Measurements from ENCODE around the gene SYNJ2.

SYNJ2 gene

DNA sequence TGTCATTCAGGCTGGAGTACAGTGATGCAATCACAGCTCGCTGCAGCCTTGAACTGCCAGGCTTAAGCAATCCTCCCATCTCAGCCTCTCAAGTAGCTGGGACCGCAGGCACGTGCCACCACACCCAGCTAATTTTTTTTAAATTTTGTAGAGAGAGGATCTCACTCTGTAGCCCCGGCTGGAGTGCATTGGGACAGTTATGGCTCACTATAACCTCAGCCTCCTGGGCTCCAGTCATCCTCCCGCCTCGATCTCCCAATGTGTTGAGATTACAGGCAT is 99.9 kb downstream of the SYNJ2 start:
- no peak for DNase-seq (ENCODE audit: low read depth)

DNA sequence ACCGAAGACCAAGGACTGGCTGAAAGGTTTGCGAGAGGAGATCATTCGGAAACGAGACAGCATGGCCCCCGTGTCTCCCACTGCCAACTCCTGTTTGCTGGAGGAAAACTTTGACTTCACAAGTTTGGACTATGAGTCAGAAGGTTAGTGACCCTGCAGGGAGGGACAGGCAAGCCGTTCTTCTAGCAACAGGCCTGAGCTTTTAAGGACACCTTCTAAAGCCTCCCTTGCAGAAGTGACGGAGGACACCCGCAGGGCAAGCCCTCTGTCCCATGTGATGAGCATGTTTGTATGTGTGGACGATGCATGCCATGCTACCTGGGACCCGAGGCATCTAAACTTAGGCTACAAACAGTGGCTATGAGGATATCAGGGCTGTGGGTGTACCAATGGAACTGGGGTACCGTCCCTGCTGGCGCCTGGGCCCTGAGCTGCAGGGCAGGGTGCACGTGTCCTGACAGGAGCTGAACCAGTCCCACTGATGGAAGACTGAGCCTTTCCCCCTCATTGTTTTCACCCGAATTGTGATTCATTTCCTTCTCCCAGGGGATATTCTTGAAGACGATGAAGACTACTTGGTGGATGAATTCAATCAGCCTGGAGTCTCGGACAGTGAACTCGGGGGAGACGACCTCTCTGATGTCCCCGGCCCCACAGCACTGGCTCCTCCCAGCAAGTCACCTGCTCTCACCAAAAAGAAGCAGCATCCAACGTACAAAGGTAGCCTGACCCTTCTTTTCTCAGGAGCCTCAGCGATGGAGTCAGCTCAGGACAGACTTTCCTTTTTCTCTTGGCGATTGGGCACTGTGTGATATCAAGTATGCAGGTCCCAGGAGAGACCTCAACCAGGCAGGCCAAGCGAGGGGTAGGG is 102.0 kb downstream of the SYNJ2 start:
- no peak for DNase-seq (ENCODE audit: low read depth)

DNA sequence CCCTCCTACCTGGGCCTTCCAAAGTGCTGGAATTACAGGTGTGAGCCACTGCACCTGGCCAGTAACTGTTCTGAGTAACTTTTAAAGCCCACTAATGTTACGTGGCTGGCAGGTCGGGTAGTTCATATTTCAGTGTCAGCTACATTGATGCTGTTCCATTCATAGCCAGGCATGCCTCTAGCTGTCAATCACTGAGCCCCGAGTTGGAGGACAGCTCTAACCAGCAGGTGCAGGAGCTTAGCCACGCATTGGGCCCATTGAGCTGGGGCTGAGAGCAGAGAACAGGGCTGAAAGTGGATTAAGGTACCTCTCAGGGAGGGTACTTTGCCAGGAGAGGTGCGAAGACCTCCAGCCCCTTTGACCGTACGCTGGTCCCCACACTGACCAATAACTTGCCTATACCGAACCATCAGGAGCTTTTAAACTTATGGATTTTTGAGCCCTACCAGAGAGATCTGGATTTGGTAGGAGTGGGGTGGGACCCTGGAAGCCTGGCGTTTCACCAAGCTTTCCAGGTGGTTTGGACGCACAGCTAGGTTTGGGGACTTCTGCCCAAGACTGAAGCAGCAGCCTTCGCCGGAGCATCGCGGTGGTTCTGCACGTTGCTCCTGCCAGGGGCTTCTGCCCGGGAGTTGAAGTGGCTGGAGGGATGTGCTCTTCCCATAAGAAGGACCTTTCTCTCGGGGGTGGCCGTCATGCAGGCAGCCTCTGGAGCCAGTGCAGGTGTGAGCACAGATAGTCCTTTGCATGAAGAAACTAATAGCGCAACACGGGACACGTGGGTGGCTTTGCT is 103.8 kb downstream of the SYNJ2 start:
- DNase-seq (ENCODE audit: low read depth) = no peak

DNA sequence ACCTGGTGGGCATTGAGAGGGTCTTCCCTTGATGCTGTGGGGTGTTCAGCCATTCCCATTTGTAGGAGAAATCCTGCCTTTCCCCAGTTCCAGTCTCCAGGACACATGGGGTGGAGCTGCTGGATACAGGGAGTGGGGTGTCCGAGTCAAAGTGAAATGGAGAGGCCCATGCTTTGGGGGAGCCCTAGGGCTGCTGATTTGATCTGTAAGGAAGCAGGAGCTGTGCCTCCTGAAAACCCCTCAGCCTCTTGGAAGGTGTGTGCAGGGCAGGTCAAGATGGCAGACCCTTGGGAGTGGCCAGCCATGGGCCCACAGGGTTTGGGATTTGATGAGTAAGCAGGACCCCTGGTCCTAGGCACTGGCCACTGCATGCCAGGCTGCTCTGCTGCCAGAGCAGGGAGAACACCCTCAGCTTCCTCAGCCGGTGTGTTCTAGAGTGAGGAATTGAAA is 104.4 kb downstream of the SYNJ2 start:
- no peak for DNase-seq (ENCODE audit: low read depth)

DNA sequence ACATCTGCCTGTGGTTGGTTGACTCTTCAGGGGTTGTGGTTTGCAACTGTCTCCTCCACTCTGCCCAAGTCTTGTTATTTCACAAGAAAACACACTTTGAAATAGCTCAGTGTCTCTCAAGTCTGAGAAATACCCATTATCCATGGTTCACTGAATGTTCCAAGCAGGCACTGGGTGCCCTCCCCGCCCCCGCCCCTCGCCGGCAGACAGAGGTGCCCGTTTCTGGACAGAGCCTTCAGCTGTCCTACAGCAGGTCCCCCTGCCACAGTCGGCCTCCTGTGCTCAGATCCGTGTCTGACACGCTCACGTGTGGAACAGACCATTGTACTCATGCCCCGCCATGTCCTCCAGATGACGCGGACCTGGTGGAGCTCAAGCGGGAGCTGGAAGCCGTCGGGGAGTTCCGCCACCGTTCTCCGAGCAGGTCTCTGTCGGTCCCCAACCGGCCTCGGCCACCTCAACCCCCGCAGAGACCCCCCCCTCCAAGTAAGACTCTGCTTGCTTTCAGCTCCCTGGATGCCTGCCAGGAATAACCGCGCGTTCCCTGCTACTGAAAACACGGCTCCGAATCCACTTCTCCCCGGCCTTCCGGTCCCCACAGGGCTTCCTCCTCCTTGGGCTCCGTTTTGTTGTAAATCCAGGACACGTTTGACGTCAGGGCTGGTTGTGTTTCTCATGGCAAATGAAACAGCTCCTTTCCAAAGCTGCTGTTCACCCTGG is 105.0 kb downstream of the SYNJ2 start:
- DNase-seq (ENCODE audit: low read depth) = no peak

DNA sequence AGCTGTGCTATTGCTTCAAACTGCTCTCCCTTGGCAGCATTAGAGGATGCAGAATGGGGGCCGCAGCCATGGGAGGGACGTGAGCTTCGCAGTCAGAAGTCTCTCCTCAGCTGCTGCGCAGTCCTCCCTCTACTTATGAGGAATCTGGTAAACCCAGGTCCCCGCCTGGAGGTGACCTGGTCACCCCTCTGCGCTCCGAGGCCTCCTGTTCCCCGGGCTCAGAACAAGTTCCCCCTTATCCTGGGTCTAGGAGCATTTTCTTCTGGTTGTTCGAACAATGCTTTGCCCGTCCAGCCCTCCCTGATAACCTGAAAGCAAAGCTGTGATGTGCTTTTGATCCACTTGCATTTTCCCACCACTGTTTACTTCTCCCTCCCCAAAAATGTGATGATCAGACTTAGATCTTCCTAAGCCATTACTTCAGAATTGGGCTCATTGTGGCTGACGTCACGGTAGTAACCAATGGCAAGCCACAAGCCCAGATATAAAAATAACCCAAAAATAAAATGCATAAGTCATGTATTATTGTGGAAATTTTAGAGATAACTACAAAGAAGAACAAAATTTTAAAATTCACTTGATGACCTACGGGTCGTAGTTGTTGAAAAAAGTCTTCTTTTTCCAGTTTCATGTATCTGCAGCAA is 105.7 kb downstream of the SYNJ2 start:
- DNase-seq (ENCODE audit: low read depth) = no peak

DNA sequence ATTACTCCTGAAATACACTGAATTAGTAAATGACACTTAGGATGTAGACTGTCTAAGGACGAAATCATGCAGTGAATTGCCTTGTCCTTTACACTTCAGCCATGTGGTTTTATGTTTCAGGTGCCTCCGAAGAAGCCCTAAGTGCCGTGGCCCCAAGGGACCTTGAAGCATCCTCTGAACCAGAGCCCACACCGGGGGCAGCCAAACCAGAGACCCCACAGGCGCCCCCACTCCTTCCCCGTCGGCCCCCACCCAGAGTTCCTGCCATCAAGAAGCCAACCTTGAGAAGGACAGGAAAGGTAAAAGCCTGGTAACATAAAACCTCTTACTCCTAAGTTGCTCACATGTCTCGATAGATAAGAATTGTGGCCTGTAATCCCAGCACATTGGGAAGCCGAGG is 111.1 kb downstream of the SYNJ2 start:
- DNase-seq (ENCODE audit: low read depth) = no peak

DNA sequence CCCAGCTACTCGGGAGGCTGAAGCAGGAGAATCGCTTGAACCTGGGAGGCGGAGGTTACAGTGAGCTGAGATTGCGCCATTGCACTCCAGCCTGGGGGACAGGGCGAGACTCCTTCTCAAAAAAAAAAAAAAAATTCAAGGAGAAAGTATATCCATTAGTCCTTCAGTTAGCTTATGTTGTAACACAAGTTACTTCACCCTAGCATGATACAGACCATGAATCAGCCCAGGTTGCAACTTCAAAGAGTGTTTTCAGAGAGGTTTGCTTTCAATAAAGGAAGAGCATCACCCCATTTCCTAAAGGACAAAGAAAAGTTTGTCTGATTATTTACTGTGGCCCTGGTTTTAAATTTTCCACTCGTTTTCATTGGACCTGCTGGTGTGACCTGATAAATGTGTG is 113.4 kb downstream of the SYNJ2 start:
- no peak for DNase-seq (ENCODE audit: low read depth)

DNA sequence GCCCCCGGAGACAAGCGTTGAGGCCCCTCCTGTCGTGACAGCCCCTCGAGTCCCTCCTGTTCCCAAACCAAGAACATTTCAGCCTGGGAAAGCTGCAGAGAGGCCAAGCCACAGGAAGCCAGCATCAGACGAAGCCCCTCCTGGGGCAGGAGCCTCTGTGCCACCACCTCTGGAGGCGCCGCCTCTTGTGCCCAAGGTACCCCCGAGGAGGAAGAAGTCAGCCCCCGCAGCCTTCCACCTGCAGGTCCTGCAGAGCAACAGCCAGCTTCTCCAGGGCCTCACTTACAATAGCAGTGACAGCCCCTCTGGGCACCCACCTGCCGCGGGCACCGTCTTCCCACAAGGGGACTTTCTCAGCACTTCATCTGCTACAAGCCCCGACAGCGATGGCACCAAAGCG is 114.0 kb downstream of the SYNJ2 start:
- DNase-seq (ENCODE audit: low read depth) = no peak

DNA sequence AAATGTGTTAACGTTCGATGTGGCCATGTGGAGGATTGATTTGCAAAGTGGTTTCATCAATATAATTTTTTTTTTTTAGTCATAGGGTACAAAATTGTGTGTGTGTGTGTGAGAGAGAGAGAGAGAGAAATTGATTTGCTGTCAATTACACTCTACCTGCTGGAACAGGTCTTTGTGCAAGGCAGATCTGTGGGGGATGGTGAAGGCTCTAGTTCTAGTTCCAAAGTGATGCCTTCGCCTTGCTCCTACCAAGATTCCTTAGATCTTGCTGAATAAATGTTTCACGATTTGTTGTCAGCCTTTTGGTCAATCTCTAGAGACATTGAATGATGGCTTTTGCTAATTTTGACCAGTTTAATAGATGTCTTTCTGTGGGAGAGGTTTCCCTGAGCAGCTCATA is 121.6 kb downstream of the SYNJ2 start:
- DNase-seq (ENCODE audit: low read depth) = no peak

DNA sequence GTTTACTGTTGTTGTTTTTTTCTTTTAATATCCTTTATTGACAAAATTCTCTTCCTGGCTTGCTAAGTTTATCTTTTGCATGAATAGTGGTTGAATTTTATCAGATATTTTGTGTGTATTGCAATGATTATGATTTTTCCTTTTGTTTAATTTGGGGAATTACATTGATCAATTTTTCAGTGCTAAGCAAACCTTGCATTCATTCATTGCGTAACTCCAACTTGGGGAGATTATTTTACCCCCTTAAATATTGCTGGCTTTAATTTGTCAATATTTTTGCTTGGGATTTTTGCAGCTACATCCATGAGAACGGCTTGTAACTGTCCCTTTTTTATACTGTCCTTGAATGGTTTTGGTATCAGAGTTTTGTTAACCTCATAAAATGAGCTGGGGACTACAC is 123.0 kb downstream of the SYNJ2 start:
- no peak for DNase-seq (ENCODE audit: low read depth)

DNA sequence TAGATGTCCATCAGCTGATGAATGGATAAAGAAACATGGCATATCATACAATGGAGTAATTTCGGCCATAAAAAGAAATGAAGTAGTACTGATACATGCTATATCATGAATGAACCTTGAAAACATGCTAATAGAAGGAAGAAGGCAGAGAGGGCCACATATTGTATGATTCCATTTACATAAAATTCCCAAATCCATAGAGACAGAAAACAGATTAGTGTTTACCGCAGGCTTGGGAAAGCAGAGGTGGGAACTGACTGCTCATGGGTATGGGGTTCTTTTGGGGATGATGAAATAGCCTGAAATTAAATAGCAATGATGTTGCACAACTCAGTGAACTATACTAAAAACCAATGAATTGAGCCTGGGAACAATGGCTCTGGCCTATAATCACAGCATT is 128.1 kb downstream of the SYNJ2 start:
- DNase-seq (ENCODE audit: low read depth) = no peak

DNA sequence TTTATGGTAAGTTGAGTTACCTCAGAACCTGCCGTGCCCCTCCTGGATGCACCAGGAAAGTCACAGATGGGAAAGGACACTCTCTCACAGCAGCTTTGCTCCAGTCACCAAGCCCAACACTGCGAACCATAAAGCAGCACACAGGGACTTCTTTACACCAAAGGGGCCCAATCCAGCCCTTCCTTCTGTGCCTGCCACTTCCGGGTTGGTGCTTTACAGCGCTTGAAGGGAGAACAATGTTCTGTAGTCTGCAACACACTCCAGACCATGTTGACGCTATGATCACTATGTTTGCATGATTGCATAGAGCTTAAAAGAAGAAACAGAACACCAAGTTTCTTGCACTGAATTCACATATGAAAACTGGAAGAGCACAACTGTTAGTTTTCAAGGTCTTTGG is 129.3 kb downstream of the SYNJ2 start:
- no peak for DNase-seq (ENCODE audit: low read depth)

DNA sequence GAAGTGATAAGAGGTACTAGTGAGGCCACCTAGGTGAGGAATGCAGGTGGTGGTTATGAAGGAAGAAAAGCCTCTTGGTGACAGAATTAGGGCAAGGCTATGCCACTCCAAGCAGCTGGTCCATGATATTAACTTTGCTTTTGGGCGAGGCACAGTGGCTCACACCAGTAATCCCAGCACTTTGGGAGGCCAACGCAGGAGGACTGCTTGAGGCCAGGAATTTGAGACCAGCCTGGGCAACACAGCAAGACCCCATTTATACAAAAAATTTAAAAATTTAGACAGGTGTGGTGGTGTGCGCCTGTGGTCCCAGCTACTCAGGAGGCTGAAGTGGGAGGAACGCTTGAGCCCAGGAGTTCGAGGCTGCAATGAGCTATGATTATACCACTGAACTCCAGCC is 130.3 kb downstream of the SYNJ2 start:
- no peak for DNase-seq (ENCODE audit: low read depth)

DNA sequence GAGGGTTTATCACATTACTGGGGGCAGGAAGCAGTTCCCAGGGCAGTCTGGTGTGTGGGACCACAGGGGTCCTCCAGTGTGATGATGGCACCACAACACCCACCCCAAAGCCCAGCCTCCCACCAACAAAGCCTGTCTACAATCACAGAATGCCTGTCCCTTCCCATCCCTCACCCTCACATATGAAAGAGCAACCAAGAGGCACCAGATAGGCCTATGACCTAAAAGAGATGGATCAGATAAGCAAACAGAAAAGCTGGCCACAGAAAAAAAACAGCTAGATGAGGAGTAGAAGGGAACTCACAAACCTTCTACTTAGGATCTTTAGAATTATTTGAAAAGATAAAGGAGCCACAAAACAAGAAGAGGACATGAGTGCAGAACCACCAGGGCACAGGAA is 132.1 kb downstream of the SYNJ2 start:
- no peak for DNase-seq (ENCODE audit: low read depth)

DNA sequence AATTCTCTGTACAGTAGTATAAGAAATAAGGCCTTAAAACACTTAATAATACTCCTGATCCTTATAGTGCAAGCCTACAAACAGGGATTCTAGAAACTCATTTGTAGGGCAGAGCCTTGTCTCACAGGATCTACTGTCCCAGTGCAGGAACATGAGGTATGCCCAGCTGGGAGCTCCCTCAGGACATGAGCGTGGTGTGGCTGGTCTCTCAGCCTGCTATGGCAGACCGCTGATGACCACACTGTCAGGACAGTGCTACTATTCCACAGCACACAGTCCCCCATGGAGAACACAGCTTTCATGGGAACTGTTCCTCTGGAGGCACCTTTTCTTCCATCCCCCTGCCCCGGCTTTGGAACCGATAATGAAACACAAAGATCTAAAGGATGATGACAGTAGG is 133.4 kb downstream of the SYNJ2 start:
- DNase-seq (ENCODE audit: low read depth) = no peak

DNA sequence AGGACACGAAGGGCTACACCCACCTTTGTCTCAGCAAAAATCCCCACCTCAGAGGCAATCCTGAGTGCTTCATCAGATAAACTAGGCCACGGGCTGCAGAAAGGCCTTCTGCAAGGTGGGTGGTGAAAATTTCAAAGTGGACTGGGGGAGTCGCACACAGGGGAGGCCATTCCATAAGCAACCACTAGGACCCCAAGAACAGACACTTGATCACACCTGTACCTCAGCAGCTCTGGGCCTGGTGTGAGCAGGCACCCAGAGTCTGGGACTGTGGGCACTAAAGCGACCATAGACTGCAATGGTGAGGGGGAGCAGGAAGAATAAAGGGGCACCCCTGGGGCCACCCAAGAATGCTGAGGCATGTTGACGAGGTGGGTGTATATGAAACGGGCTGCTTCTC is 133.8 kb downstream of the SYNJ2 start:
- DNase-seq (ENCODE audit: low read depth) = no peak

DNA sequence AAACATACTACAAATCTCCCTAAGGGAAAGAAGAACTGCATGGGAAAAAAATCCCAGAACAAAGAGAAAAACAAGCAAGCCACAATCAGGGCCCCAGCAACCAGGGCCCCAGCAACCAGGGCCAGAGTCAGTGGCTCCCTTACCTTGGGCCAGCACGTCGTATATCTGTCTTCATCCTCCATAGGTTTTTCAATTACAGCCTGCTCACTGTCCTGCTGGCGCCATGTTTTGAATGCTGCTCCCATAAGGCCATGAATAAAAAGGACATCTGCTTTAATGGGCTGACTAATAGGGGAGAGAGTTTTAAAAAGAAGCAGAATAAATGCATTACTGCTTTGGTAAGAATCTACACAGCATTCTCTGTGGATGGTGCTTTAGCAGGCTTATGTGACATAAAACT is 137.2 kb downstream of the SYNJ2 start:
- no peak for DNase-seq (ENCODE audit: low read depth)

DNA sequence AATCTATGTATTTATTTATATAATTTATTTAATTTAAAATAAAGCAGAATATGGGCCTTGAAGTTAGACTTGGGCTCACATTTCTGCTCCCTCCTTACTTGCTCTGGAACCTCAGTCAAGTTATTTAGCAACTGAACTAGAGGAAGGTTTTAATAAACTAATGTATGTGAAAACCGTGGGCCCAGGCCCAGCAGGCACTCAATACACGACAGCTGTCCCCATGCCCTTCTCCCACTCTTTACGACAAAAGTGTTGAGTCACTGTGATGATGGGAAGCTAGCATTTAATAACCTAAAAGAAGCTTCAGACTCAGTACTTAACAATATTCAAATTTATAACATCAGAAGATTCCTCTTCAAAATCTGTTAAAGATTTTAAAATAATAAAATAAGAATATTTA is 139.7 kb downstream of the SYNJ2 start:
- no peak for DNase-seq (ENCODE audit: low read depth)

DNA sequence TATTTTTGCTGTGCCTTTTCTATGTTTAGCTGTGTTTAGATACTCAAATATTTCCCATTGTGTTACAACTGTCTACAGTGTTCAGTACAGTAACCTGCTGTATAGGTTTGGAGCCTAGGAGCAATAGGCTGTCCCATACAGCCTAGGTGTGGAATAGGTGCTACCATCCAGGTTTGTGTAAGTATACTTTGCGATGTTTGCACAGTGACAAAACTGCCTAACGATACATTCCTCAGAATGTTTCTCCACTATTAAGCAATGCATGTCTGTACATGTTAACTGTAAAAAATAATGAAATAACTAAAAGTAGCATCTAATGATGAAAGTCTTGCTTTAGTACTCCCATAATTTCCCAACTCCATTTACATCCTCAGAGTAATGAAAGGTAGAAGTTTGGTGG is 140.4 kb downstream of the SYNJ2 start:
- no peak for DNase-seq (ENCODE audit: low read depth)

DNA sequence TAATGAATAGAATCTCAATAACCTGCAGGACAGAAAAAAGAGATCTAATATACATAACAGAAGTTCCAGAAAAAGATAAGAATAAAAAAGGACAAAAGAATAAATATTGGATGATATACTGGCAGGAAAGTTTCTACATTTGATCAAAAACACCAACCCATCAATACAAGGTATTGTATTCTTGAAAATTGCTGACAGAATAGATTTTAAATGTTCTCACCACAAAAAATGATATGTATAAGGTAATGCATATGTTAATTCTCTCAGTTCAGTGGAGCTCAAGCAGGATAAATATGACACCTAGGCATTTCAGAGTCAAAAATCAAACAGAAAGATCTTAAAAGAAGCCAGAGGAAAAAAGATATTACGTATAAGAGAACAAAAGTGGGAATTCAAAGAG is 142.6 kb downstream of the SYNJ2 start:
- DNase-seq (ENCODE audit: low read depth) = no peak

DNA sequence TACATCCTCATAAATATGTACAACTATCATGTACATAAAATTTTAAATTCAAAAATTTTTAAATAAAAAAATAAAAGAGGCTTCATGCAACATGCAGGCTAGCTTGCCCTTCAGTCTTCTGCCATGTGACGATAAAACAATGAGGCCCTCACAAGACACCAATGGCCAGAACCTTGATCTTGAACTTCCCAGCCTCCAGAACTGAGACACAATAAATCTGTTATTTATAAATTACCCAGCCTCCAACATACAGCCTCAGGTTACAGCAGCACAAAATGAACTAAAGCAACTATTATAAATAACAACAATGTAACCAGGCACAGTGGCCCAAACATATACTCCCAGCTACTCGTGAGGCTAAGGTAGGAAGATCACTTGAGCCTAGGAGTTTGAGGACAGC is 143.6 kb downstream of the SYNJ2 start:
- no peak for DNase-seq (ENCODE audit: low read depth)

DNA sequence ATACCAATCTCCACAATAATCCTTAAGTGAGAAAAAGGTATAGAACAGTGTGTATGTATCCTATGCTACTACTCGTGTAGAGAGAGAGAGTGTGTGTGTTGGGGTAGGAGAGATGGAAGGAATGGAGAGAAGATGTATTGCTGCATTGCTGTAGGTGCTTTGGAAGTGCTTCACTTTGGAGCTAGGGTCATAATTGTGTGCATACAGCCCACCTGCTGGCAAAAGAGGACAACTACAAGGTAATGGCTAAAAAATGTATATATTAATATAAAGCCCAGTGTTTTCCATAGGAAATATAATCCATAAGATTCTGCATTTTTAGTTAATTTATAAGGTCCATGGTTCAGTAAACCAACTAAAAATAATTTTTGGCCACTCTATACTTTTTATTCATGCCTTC is 150.3 kb downstream of the SYNJ2 start:
- no peak for DNase-seq (ENCODE audit: low read depth)
